ENCODE results near the gene CNOT6.

GRCh38 chr5:180619563-180619915 is 125.4 kb downstream of the CNOT6 start:
- TF ChIP-seq CTCF (IDR thresholded peaks at IDR 0.05; ENCODE audit: low read depth, low read length, missing input control) (no peak), ZBTB33 (IDR thresholded peaks at IDR 0.05) (no peak), YY1 (IDR thresholded peaks at IDR 0.05) (no peak), JUND (IDR thresholded peaks at IDR 0.05) (no peak), REST (IDR thresholded peaks at IDR 0.05) (no peak), MAX (IDR thresholded peaks at IDR 0.05) (no peak), GABPA (IDR thresholded peaks at IDR 0.05 in 1 of 2, conservative IDR thresholded peaks at IDR 0.05 in 1 of 2) (no peak), RAD21 (IDR thresholded peaks at IDR 0.05) (no peak), TAF1 (conservative IDR thresholded peaks at IDR 0.05) (no peak), EGR1 (IDR thresholded peaks at IDR 0.05; ENCODE audit: low read depth in 2 of 2) (no peak), HNF4A (conservative IDR thresholded peaks at IDR 0.05) (no peak), RXRA (IDR thresholded peaks at IDR 0.05) (no peak), FOXA1 (IDR thresholded peaks at IDR 0.05) (no peak), FOXA2 (IDR thresholded peaks at IDR 0.05) (no peak)
